Activated CD4-positive, alpha-beta memory T cell treated with anti-CD3 and anti-CD28 coated beads for 36 hours (primary cell): ENCODE results near the gene NAALAD2. TPM values are rescaled to one million over a fixed set of nuclear protein-coding genes. Genes with fewer than 3 reads are reported as not detected.
"Not testable (repeated sequence)": the region's sequence is repeated elsewhere in the genome, so short reads cannot be mapped to it uniquely, and the experiment has no call there.

Experiments used
- CTCF ChIA-PET: fragments of 350-600 bp; sonication (Branson Sonifier 250); formaldehyde crosslinking; loops from one replicate; lab custom pipeline; 2021; ENCODE audit warnings: antibody characterized with exemption, inconsistent platforms; lab: Charles Lee
- POLR2A ChIA-PET: fragments of 350-600 bp; sonication (Branson Sonifier 250); formaldehyde crosslinking; loops from one replicate; lab custom pipeline; 2021; ENCODE audit warnings: antibody characterized with exemption; lab: Charles Lee
- DNase-seq: peaks from one replicate; pipeline ENCODE4 v3.0.0-alpha.2; 2020
- H3K27ac Mint-ChIP-seq: one replicate; pipeline ENCODE4 v1.8.0; 2021; ENCODE audit warnings: mixed read lengths
- H3K27me3 Mint-ChIP-seq: one replicate; pipeline ENCODE4 v1.8.0; 2021; ENCODE audit warnings: mixed read lengths
- H3K36me3 Mint-ChIP-seq: one replicate; pipeline ENCODE4 v1.8.0; 2021; ENCODE audit warnings: mixed read lengths
- H3K4me1 Mint-ChIP-seq: one replicate; pipeline ENCODE4 v1.8.0; 2021; ENCODE audit warnings: low read depth, mixed read lengths
- H3K4me3 Mint-ChIP-seq: one replicate; pipeline ENCODE4 v1.8.0; 2021; ENCODE audit warnings: mild to moderate bottlenecking, mixed read lengths
- H3K9me3 Mint-ChIP-seq: one replicate; pipeline ENCODE4 v1.8.0; 2021; ENCODE audit warnings: mixed read lengths
- intact Hi-C: fragments of 100-400 bp; cut with micrococcal nuclease; formaldehyde crosslinking; loops from one replicate; pipeline ENCODE4 v1.15.1; 2023
- total RNA-seq, 2 experiments: library from RNA; stranded (reverse); gene quantifications; one replicate each; pipeline ENCODE4 v1.2.3, GENCODE V29; 2021

NAALAD2 gene
- total RNA-seq: not detected

DNA sequence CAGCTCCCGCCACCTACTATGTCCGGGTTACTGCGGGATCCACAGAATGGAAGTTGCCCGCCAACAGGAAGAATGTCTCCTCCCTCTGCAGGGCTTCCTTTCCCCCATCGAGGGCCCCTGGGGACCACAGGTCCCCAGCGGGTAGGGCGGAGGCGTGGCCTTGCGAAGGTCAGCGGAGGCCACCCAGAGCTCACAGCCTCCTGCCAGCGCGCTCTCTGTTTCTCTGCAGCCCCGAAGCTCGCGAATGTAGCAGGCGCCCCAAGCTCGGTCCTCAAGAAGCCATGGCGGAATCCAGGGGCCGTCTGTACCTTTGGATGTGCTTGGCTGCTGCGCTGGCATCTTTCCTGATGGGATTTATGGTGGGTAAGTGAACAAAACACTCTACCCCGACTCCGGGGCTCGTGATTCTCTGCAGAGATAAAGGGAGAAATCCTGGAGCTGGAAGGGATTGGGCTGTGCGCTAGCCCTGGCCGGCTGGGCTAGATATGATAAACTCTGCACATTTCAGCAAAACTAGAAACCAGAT lies at the start of gene NAALAD2:
NAALAD2 (plus strand) TSS at position 186 of the 526 bp plus-strand sequence; CDS start at position 282, 96 bp downstream.
- peak within 1 kb of the TSS; percentile 9 for H3K4me3 Mint-ChIP-seq
- peaks cover 46% of the 10 kb centered on the region for H3K27me3 Mint-ChIP-seq
- H3K36me3 Mint-ChIP-seq: no peaks in the 10 kb centered on the region
- ChIA-PET CTCF (no interaction called here), POLR2A (no interaction called here)
- peaks cover 14% of the 10 kb centered on the region for H3K4me1 Mint-ChIP-seq
- H3K27ac Mint-ChIP-seq: no peak within 1 kb of the TSS
- peak; percentile 15 for DNase-seq
- intact Hi-C loops: no loop called here
- H3K9me3 Mint-ChIP-seq: no peaks in the 10 kb centered on the region

DNA sequence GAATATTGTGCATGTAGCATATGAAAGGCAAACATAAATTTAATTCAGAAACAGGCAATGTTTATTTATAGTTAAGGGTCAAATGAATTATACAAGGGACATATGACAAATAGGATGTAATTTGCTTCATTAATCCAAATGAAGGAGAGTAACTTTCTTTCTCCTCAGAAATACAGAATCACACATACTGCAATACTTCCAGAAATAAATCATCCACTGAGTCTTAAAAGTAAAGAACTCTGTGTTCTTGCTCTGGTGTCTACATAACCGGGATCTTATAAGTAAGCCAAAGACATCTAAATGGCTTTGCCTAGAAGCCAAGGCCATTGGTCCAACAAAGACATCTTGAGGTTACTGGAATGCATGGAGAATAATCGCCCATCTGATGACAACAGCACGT lies 48.8 kb upstream of the NAALAD2 start, which contains the start of gene UBTFL1:
UBTFL1 (plus strand) TSS at position 301 of the 400 bp plus-strand sequence; CDS start at position 301, 0 bp downstream.
- POLR2A ChIA-PET, intact Hi-C loops, H3K4me1 Mint-ChIP-seq, H3K9me3 Mint-ChIP-seq, H3K27me3 Mint-ChIP-seq, H3K27ac Mint-ChIP-seq, DNase-seq, H3K4me3 Mint-ChIP-seq, H3K36me3 Mint-ChIP-seq, CTCF ChIA-PET: not testable (repeated sequence)

- H3K4me3 Mint-ChIP-seq, intact Hi-C loops, H3K4me1 Mint-ChIP-seq, POLR2A ChIA-PET, H3K27ac Mint-ChIP-seq, CTCF ChIA-PET, H3K36me3 Mint-ChIP-seq, H3K9me3 Mint-ChIP-seq, H3K27me3 Mint-ChIP-seq, DNase-seq: not testable (repeated sequence)
Observed at GRCh38 chr11:90088731-90089130, 45.7 kb upstream of the NAALAD2 start.

GRCh38 chr11:90095230-90095924 lies 39.1 kb upstream of the NAALAD2 start:
- POLR2A ChIA-PET, H3K9me3 Mint-ChIP-seq, H3K27me3 Mint-ChIP-seq, DNase-seq, H3K27ac Mint-ChIP-seq, H3K4me1 Mint-ChIP-seq, H3K36me3 Mint-ChIP-seq, intact Hi-C loops, H3K4me3 Mint-ChIP-seq, CTCF ChIA-PET: not testable (repeated sequence)

DNA sequence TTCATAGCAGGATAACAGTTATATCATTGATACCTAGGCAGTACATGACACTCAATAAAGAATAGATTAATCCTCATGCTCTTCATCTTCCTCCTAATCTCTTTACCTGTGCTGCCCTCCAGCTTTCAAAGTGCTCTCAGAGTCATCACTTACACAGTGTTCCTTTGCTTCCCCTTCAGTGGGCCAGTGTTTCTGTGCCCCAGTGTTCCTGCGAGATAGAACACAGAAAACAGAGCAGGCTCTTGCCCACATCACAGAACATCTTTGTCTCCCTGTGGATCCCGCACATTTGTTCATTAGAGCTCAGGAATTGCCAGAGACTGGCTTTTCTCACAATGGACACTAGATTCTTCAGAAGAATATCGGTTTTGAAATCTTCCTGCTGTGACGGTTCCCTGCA lies 36.2 kb upstream of the NAALAD2 start:
- H3K4me1 Mint-ChIP-seq, H3K4me3 Mint-ChIP-seq, CTCF ChIA-PET, H3K9me3 Mint-ChIP-seq, DNase-seq, H3K27ac Mint-ChIP-seq, H3K36me3 Mint-ChIP-seq, POLR2A ChIA-PET, H3K27me3 Mint-ChIP-seq, intact Hi-C loops: not testable (repeated sequence)

- Mint-ChIP-seq H3K36me3 (no peaks in the 10 kb centered on the region), H3K27me3 (no peaks in the 10 kb centered on the region), H3K4me1 (peaks cover 3% of the 10 kb centered on the region), H3K4me3 (no peak overlapping the region), H3K27ac (no peak overlapping the region), H3K9me3 (no peaks in the 10 kb centered on the region)
- POLR2A ChIA-PET: no interaction called here
- no peak for DNase-seq
- CTCF ChIA-PET: no interaction called here
- intact Hi-C loops: no loop called here
Observed at GRCh38 chr11:90100431-90100830, 34.0 kb upstream of the NAALAD2 start.

DNA sequence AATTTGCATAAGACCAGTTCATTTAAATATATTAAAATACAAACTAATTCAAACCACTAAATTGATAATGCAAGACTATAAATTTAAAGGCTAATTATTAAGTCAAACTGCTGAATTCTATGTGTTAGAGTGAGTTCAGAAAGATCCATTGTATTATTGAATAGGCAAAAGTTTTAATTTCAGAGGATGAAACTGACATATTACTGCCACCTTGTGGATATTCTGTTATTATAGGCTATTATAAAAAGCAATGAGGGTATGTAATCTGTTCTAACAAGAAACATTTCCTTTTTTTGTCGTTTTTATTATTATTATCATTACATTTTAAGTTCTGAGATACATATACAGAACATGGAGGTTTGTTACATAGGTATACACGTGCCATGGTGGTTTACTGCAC lies 20.9 kb upstream of the NAALAD2 start:
- Mint-ChIP-seq H3K9me3 (no peaks in the 10 kb centered on the region), H3K36me3 (no peaks in the 10 kb centered on the region), H3K4me3 (no peak overlapping the region), H3K27ac (no peak overlapping the region), H3K27me3 (no peaks in the 10 kb centered on the region), H3K4me1 (no peaks in the 10 kb centered on the region)
- ChIA-PET CTCF (interaction anchor here (1.3 kb wide), 1 partner anchor 8 kb away, joined by 3 read pairs; no protein-coding TSS in a partner anchor), POLR2A (no interaction called here)
- no peak for DNase-seq
- intact Hi-C loops: no loop called here

DNA sequence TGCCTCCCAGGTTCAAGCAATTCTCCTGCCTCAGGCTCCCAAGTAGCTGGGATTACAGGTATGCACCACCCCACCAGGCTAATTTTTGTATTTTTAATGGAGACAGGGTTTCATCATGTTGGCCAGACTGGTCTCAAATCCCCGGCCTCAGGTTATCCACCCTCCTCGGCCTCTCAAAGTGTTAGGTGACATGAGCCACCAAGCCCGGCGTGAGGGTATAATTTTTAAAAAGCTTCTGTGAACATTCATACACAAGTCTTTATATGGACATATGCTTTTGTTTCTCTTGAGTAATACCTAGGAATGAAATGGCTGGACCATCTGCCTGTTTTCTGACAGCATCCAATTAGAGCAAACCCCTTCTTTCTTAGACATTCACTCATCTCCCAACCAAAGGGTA lies 14.3 kb upstream of the NAALAD2 start:
- no peak for DNase-seq
- no peaks in the 10 kb centered on the region for H3K4me1 Mint-ChIP-seq
- H3K27me3 Mint-ChIP-seq: no peaks in the 10 kb centered on the region
- no peaks in the 10 kb centered on the region for H3K9me3 Mint-ChIP-seq
- H3K36me3 Mint-ChIP-seq: no peaks in the 10 kb centered on the region
- POLR2A ChIA-PET: no interaction called here
- H3K27ac Mint-ChIP-seq: no peak overlapping the region
- H3K4me3 Mint-ChIP-seq: no peak overlapping the region
- CTCF ChIA-PET: no interaction called here
- intact Hi-C loops: no loop called here

GRCh38 chr11:90124371-90124770 lies 10.1 kb upstream of the NAALAD2 start:
- ChIA-PET CTCF (no interaction called here), POLR2A (no interaction called here)
- no peak overlapping the region for H3K4me3 Mint-ChIP-seq
- no peaks in the 10 kb centered on the region for H3K4me1 Mint-ChIP-seq
- intact Hi-C loops: no loop called here
- H3K27me3 Mint-ChIP-seq: peaks cover 4% of the 10 kb centered on the region
- no peak overlapping the region for H3K27ac Mint-ChIP-seq
- H3K36me3 Mint-ChIP-seq: no peaks in the 10 kb centered on the region
- H3K9me3 Mint-ChIP-seq: no peaks in the 10 kb centered on the region
- no peak for DNase-seq

GRCh38 chr11:90124946-90125345 lies 9.5 kb upstream of the NAALAD2 start:
- no peaks in the 10 kb centered on the region for H3K36me3 Mint-ChIP-seq
- H3K27me3 Mint-ChIP-seq: peaks cover 4% of the 10 kb centered on the region
- no peak overlapping the region for H3K27ac Mint-ChIP-seq
- intact Hi-C loops: no loop called here
- no peak overlapping the region for H3K4me3 Mint-ChIP-seq
- ChIA-PET POLR2A (no interaction called here), CTCF (no interaction called here)
- no peaks in the 10 kb centered on the region for H3K4me1 Mint-ChIP-seq
- no peaks in the 10 kb centered on the region for H3K9me3 Mint-ChIP-seq
- DNase-seq: no peak

- Mint-ChIP-seq H3K36me3 (no peaks in the 10 kb centered on the region), H3K4me1 (peaks cover 14% of the 10 kb centered on the region), H3K27me3 (peaks cover 45% of the 10 kb centered on the region), H3K27ac (no peak overlapping the region), H3K9me3 (no peaks in the 10 kb centered on the region), H3K4me3 (peak overlapping the region; percentile 9)
- POLR2A ChIA-PET: no interaction called here
- no peak for DNase-seq
- CTCF ChIA-PET: no interaction called here
- intact Hi-C loops: no loop called here
Observed at GRCh38 chr11:90133560-90134477, 644 bp upstream of the NAALAD2 start.

GRCh38 chr11:90135016-90135415 lies 553 bp downstream of the NAALAD2 start:
- POLR2A ChIA-PET: no interaction called here
- intact Hi-C loops: no loop called here
- Mint-ChIP-seq H3K27me3 (peaks cover 48% of the 10 kb centered on the region), H3K4me3 (peak overlapping the region; percentile 9), H3K9me3 (no peaks in the 10 kb centered on the region), H3K4me1 (peaks cover 14% of the 10 kb centered on the region), H3K36me3 (no peaks in the 10 kb centered on the region), H3K27ac (no peak overlapping the region)
- CTCF ChIA-PET: no interaction called here
- no peak for DNase-seq
